GM19035 (cell line): ENCODE results near the gene DTWD1.
"Not testable (repeated sequence)": the region's sequence is repeated elsewhere in the genome, so short reads cannot be mapped to it uniquely, and the experiment has no call there.

Source experiments
- ATAC-seq: cut with Tn5 transposase; IDR thresholded peaks from one replicate; pipeline ENCODE4 v1.9.1; 2021; ENCODE audit not compliant: unreplicated experiment

The DTWD1 gene, protein sequence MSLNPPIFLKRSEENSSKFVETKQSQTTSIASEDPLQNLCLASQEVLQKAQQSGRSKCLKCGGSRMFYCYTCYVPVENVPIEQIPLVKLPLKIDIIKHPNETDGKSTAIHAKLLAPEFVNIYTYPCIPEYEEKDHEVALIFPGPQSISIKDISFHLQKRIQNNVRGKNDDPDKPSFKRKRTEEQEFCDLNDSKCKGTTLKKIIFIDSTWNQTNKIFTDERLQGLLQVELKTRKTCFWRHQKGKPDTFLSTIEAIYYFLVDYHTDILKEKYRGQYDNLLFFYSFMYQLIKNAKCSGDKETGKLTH

DNA sequence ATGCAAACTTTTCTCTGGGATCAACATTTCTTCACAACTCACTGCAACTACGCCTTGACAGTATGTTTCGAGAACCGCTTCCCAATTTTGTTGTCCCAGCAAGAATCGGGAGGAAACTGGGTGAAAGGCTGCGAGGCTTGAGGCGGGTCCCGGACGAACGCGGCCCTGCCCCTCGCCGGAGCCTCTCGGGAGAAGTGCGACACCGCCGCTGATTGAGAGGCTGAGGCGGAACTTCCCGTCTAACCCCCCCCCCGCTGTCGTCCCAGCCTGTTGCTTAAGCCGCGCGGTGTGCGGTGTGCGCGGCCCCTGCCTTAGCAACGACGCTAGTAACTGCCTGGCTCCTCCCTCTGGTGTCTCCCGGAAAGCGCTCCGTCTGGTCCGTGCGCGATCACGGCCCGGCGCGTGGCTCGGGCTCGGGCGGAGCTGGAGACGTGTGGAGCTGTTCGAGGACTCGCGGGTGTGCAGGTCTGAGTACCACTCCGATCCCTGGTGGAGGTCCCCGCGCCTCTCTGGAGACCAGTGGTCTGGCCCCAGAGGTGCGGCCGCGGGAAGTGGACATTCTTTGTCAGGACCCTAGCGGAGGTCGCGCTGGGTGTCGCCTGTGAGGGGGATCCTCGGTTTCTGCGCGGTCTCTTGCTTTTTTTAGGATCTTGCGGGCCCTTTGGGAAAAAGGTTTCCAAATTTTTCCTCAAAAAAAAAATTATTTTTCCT, at the start of gene DTWD1, which contains the start of gene FAM227B:
Gene DTWD1, plus strand, starts transcription at position 391 of the 711 bp plus-strand sequence. CDS start 4,120 bp downstream, outside the sequence.
Gene FAM227B, minus strand, starts transcription at position 161 of the 711 bp plus-strand sequence. CDS start 5,647 bp downstream, outside the sequence.
- ATAC-seq, result peak; percentile 98

DNA sequence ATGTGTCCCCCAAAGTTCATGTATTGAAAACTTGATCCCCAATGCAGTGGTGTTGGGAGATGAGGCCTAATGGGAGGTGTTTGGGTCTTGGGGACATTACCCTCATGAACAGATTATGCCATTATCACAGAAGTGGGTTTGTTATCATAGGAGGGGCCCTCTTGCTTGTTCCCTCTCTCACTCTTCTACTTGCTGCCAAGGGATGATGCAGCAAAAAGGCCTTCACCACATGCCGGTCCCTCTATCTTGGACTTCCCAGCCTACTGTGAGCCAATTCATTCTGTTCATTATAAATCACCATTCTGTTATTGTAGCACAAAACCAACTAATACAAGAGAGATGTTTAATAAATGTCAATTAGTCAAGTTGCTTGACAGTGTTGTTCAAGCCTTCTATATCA, 47.4 kb upstream of the DTWD1 start:
- no peak for ATAC-seq

DNA sequence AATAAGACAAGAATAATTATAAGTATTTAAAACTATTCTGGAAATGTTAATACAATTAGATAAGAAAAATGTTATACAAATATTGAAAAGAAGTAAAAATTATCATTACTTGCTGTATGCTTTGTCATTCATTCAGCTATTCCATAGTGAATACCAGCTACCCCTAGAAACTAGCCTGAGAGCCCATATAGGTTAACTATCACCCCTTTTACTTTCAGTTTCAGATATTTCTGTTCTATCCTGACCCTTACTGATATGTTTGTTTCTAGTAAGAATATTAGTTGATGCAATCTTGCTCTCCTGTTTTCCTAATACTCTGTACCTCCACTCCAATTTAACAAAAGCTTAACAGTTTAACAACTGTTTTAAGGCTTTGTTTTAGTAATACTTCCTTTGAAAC, 31.8 kb upstream of the DTWD1 start:
- ATAC-seq, result no peak

DNA sequence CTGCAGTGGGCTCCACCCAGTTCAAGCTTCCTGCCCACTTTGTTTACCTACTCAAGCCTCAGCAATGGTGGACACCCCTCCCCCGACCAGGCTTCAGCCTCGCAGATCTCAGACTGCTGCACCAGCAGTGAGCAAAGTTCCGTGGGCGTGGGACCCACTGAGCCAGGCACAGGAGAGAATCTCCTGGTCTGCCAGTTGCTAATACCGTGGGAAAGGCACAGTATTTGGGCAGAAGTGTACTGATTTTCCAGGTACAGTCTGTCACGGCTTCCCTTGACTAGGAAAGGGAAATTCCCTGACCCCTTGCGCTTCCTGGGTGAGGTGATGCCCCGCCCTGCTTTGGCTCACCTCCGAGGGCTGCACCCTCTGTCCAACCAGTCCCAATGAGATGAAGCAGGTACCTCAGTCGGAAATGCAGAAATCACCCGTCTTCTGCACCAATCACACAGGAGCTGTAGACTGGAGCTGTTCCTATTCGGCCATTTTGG, 28.0 kb upstream of the DTWD1 start:
- not testable (repeated sequence) for ATAC-seq

DNA sequence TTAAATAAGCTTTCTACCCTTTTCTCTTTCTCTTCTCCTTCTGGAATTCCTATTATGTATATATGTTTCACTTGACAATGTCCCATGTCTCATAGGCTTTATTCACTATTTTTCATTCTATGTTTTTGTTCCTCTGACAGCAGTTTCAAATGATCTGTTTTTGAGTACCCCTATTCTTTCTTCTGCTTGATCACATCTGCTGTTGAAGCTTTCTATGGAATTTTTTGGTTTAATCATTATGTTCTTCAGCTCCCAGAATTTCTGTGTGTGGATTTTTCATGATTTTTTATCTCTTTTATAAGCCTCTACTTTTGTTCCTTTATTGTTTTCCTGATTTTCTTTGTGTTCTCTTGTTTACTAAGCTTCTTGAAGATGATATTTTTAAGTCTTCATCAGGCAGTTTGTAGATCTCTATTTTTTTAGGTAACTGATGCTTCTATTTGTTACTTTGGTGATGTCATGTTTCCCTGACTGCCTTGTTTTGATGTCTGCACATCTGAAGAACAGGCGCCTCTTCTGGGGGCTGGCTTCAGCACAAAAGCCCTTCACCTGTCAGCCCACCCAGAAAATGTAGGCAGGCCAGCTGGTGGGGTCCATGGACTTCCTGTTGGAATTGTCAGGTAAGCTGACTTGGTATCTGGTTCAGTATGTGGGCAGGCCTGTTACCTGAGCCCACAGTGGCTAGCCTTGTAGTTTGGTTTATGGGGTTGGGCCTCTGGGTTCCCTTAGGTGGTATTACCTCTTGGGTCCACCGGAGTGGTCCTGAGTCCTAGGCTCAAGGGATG, 16.0 kb upstream of the DTWD1 start:
- no peak for ATAC-seq

DNA sequence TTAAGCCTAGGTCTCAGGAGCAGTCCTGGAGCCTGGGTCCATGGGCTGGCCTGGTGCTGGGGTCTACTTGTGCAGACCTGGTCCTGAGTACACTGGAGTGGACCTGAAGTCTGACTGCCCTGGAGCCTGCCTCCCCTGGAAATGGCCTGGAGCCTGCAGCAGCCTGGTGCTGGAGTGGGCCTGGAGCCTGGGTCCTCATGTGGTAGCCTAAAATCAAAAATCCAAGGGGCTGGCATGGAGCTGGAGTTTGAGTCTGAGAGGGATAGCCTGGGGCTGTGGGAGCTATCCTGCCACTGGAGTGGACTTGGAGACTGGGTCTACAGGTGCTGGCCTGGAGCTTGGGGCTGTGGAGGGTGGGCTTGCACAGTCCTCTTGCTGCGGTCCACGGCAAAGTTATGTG, 15.3 kb upstream of the DTWD1 start:
- ATAC-seq, result no peak

DNA sequence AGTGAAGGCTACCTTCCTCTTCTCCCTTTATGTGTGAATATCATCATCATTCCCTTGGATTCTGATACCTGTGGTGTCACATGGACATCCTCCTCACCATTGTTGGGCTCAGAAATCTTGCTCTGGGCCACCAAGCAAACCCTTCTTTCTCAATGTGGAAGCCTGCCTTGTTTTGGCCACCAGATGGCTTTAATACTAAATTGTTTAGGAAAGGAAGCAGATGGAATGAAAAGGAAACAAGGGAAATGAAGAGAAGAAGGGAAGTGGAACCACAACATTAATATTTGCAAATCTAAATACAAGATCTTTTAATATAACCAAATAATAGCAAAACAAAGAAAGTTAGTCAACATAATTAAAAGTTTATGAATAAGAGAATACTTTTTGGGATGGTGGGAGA, 14.3 kb upstream of the DTWD1 start:
- no peak for ATAC-seq

DNA sequence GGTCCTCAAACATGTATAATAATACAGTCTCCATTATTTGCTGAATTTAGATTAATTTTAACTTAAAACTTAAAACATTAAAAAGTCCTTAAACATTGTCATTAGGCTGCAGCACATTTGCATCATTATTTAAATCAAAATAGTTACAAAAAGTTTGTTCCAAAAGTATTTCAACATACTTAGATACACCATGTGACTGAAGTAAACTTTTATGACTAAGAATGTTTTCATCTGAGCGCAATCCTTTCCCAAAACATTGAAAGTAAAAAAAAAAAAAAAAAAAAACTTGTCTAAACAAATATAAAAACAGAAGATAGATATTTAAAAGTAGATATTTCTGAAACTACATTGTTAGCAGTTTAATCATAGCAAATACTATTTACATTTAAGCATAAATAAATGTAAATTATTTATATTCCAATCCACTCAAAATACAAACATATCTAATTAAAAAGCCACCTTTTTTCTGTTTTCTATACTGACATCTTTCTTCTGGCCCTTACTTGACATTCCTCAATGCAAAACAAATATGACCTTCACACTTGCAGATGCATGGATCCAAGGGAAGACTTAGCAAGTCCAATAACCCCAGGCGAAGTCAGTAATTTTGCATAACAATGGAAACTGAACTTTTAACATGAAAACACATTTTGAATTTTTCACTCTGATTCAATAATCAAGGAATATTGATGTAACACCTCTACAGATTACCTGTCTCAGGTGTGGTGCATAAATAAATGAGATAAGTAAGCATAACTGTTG, 10.5 kb upstream of the DTWD1 start:
- no peak for ATAC-seq

DNA sequence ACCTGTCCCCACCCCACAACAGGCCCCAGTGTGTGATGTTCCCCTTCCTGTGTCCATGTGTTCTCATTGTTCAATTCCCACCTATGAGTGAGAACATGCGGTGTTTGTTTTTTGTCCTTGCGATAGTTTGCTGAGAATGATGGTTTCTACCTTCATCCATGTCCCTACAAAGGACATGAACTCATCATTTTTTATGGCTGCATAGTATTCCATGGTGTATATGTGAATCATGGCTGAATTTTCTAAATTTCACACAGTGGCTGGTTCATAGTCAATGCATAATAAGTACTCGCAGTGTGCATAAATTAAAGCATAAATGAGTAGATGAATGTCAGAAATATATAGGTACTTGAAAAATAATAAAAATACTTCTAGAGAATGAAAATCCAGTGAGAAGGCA, 8.6 kb upstream of the DTWD1 start:
- not testable (repeated sequence) for ATAC-seq

DNA sequence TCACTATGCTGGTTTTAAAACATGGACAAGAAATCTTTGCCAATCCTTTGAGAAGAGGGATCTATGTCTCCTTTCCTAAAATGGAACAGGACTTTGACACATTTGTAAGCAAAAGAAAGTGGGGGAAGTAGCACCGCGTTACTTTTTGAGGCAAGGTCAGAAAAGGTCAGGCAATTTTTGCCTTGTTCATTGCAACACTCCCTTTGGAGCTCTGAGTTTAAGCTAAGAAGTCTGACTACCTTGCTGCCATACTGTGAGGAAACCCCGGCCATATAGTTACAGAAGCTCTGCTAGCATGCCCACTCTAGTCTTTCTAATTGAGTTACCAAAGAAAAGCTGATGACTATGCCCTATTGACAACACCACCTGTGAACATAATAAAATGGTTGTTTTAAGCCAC, 1.6 kb upstream of the DTWD1 start:
- ATAC-seq, result no peak

DNA sequence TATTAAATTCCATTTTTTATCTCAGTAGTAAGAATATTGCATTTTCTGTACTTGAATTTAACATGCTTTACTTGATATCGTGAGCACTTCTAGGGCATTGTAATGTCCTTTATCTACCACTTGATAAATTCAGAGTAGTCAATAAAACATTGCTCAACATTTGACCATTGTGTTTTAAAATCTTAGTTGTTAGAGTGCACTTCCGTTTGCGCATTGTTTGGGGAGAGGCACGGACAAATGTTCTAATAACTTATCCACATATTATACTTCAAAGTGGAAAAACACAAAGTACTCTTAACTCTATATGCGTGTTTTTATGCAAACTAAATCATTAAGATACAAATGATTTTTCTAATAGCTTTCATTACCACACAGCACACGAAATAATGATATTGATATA, 649 bp upstream of the DTWD1 start:
- ATAC-seq, result peak; percentile 5

DNA sequence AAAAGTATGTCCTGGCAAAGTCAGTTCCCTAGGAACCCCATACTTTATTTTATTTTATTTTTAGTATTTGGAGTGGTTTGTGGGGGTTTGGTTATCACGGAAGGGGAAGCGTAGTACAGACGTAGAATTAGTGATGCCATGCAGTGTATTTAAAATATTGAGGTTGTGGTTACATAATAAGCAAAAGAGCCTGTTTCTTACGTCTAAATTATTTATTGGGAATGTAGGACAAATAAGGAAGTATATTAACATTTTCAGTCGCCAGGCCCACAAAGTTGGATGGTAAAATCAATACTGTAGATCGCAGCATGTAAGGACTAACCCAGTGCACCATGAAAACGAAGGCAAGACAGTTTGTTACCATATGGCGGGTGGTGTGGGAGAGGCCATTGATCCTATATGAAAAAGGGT, 558 bp downstream of the DTWD1 start:
- ATAC-seq, result no peak

DNA sequence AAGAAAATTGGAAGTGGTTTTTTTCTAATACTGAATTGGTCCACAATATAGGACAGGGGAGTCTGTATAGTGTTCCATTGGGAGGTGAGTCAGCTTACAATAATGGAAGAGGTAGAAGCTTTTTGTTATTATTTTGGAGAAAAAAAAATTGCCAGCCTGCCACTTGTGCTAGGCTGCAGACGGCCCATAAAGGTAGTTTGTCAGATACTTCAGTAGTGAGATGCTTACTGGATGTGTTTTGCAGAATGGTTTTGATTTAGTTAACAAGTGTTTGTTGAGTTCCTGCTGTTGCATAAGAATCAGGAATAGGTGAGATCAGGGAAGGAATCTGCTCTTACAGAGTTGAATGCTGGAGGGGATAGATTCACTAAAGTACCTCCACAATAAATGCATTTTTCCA, 1.0 kb downstream of the DTWD1 start:
- no peak for ATAC-seq

DNA sequence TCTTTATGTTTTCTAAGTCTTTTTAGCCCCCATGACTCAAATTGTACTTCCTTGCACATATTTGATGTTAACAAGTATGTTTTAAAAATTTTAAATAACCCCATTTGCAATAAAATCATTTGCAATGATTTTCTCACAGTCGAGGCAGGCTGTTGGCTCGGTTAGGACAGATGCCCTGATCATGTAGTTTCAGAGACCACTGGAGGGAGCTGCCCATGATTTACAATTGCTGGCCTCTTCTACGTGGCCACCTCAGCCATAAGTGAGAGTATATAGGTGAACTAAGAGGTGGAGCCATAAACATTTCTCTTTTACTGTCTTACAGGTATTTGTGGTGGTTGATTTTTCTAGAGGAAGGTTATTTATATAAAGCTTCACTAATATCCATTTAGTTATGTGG, 1.7 kb downstream of the DTWD1 start:
- no peak for ATAC-seq

DNA sequence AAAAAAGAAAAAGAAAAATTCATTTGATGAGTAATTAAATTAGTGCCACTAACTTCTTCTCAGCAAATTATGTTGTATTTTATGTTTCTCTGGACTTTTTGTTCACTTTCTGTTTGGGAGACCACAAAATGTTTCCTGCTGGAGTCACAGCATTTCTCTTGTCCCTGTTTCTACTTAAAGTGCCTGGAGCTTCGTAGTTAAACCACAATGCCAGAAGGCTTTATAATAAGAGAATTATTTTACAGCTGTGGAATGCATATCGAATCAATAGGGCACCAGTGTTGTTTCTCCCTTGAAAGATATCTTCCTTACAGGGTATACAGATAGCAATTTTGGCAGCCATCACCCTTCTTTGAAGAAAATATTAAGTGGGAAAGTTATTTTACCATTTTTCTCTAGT, 3.2 kb downstream of the DTWD1 start:
- no peak for ATAC-seq

DNA sequence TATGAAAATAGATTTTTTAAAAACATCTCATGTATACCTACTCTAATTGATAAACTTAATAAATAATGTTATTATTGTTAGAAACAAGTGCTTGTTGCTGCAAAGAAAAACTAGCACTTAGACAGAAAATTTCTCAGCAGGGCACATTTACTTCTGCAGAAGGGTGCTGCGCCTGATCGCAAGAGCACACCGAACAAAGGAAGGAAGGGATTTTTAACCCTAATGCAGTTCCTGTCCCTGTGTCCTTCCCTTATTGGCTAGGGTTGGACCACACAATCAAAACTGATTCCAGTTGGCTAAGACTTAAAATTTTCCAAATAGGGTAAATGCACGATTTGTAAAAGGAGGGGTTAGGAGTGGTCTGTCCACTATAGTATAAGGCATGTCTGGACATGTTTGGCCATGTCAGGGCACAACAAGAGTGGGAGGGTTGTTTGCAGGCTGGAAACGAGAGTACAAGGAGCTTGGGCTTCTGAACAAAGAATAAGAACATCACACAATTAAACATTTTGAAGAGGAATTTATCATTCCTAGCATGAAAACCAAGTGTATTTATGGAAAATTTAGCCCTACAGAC, 4.7 kb downstream of the DTWD1 start:
- ATAC-seq, result no peak

DNA sequence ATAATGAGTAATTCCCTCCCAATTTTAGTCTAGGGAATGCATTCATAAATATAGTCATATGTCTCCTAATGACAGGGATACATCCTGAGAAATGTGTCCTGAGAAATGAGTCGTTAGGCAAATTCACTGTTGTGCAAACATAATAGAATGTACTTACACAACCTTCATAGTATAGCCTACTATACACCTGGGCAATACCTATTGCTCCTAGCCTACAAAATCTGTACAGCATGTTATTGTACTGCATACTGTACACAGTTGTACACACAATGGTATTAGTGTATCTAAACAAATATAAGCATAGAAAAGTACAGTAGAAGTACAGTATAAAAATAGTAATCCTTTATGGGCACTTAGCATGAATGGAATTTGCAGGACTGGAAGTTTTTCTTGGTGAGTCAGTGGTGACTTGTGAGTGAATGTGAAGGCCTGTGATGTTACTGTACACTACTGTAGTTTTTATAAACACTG, 6.6 kb downstream of the DTWD1 start:
- no peak for ATAC-seq

DNA sequence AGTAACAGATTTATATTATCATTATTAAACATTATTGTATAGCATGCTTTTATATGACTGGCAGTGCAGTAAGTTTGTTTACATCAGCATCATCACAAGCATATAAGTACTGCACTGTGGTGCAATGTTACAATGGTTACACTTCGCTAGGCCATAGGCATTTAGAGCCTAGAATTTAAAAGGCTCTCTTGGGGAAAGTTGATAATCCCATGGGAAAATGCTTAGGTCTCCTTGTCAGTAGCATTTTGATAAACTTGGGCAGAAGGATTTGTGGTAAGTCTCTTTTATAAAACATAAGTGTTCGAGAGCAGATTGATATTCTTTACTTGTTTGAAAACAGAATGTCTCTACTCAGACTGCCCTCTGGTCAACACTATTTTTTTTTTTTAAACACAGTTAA, 7.5 kb downstream of the DTWD1 start:
- ATAC-seq, result no peak

DNA sequence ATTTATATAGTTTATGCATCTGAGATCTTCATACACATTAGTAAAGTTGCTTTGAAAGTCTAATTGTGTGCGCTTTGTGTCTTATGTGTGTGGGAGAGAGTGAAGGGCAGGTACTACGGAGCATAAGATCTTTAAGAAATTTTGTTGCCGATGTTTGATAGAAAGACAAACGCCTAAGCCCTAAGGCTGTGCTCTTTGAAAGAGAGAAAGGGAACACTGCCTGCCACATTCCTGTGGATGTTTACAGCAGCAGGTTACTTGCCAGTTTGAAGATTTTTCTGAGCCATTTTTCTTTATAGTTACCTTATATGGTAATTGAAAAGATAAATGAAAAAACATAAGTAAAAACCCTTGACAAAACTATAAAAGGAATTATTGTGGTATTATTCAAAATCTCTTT, 17.0 kb downstream of the DTWD1 start:
- ATAC-seq, result no peak

DNA sequence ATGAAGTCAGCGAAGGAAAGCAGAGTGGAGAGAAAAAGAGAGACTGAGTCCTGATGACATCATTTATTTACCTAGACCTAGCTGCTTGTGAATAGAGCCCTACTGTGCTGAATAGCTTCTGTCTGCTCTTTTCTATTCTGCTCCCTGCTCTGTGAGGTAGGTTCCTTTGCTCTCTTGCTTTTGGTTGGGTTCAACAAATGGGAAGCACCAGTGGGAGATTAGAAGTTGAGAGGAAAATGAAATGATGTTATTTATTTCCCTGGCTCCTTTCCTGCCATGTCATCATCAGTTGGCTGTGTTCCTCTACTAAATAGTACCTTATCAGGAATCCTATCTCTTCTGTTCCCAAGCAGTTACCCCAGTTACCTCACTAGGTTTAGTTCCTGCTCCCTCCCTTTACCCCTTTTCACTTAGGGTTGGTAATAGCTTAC, 23.5 kb downstream of the DTWD1 start:
- ATAC-seq, result no peak
